NCI-H1930 (cell line): ENCODE data around the gene PPP1R12A.
"Not testable (repeated sequence)": the region's sequence is repeated elsewhere in the genome, so short reads cannot be mapped to it uniquely, and the experiment has no call there.

Experiments
- DNase-seq, 2 experiments: peaks; one replicate each; lab custom pipeline; 2025; lab: John Stamatoyannopoulos, UW

The PPP1R12A gene

GRCh38 chr12:79841248-79841877 is 93.5 kb downstream of the PPP1R12A start:
- no peak for DNase-seq

- no peak for DNase-seq
These were observed 96.5 kb downstream of the PPP1R12A start for GRCh38 chr12:79838359-79838758.

- DNase-seq, result no peak
These were observed 97.3 kb downstream of the PPP1R12A start for GRCh38 chr12:79837575-79837974.

GRCh38 chr12:79835377-79835843 is 99.5 kb downstream of the PPP1R12A start:
- no peak for DNase-seq

GRCh38 chr12:79834712-79835376 is 100.1 kb downstream of the PPP1R12A start:
- DNase-seq, result no peak

- no peak for DNase-seq
These were observed 104.5 kb downstream of the PPP1R12A start for GRCh38 chr12:79830440-79830839.

GRCh38 chr12:79828924-79829323 is 106.0 kb downstream of the PPP1R12A start:
- no peak for DNase-seq

GRCh38 chr12:79827484-79827883 is 107.4 kb downstream of the PPP1R12A start:
- DNase-seq, result no peak

GRCh38 chr12:79826267-79827128 is 108.4 kb downstream of the PPP1R12A start:
- DNase-seq, result no peak

GRCh38 chr12:79822475-79822874 is 112.4 kb downstream of the PPP1R12A start:
- no peak for DNase-seq

- no peak for DNase-seq
These were observed 116.0 kb downstream of the PPP1R12A start for GRCh38 chr12:79818856-79819255.

- not testable (repeated sequence) for DNase-seq
These were observed 150.4 kb downstream of the PPP1R12A start for GRCh38 chr12:79784366-79785065.

GRCh38 chr12:79782172-79782900 is 152.6 kb downstream of the PPP1R12A start:
- no peak for DNase-seq

GRCh38 chr12:79778802-79779448 is 156.0 kb downstream of the PPP1R12A start:
- DNase-seq, result peak; percentile 55 to 70

- DNase-seq, result no peak
These were observed 158.8 kb downstream of the PPP1R12A start for GRCh38 chr12:79776111-79776510.

GRCh38 chr12:79775355-79776027 is 159.4 kb downstream of the PPP1R12A start:
- no peak for DNase-seq

- DNase-seq, result no peak
These were observed 161.0 kb downstream of the PPP1R12A start for GRCh38 chr12:79773896-79774295.

GRCh38 chr12:79769860-79770485 is 164.9 kb downstream of the PPP1R12A start:
- DNase-seq, result no peak

GRCh38 chr12:79769189-79769859 is 165.6 kb downstream of the PPP1R12A start:
- no peak for DNase-seq
